CD4-positive, alpha-beta T cell treated with Interleukin-6 for 4 hours (primary cell): ENCODE data around the gene CDKN1C.

Experiments used
- DNase-seq: peaks from one replicate; pipeline ENCODE4 v3.0.0-alpha.2; 2020; ENCODE audit warnings: mixed read lengths

CDKN1C gene

DNA sequence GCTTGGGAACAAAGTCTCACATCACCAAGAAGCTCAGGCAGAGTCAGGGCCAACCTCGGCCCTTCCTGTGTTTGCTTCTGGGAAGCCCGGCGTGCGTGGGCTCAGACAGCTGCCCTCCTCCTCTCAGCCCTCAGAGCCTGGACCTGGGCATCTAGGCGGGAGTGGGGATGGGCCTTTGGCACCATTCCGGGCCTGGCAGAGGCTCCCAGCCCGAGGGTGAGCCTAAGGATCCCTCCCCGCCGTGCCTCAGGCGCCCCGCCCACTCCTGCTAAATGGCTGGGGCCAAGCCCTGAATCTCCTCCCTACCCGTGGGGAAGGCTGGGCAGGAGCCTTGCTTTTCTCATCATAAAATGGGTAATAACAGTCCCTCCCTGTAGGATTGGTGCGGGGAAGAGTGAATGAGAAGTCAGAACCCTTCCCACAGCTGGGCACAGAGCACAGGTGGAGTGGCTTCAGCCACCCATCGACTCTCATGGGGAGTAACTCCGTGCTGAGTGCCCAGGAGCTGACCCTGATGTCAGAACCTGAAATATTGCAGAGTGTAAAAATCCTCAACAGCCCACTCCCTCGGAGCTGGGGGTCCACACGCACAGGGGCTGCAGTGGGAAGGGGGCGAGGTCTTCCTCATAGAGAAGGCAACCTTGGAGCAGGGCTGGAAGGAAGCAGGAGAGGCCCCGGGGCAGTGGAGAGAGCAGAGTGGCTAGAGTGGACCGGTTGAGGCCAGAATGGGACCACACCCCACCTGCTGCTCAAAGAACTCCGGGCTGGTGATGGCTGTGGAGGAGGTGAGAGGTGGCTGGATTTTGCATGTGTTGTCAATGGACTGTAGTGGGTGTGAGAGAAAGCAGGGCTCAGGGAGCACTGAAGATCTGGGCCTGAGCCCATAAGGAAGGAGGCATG, 18.8 kb upstream of the CDKN1C start:
- DNase-seq, result no peak

- no peak for DNase-seq
Measured at GRCh38 chr11:2903672-2904011, 18.1 kb upstream of the CDKN1C start.

GRCh38 chr11:2902784-2903671, 17.5 kb upstream of the CDKN1C start:
- DNase-seq, result no peak

DNA sequence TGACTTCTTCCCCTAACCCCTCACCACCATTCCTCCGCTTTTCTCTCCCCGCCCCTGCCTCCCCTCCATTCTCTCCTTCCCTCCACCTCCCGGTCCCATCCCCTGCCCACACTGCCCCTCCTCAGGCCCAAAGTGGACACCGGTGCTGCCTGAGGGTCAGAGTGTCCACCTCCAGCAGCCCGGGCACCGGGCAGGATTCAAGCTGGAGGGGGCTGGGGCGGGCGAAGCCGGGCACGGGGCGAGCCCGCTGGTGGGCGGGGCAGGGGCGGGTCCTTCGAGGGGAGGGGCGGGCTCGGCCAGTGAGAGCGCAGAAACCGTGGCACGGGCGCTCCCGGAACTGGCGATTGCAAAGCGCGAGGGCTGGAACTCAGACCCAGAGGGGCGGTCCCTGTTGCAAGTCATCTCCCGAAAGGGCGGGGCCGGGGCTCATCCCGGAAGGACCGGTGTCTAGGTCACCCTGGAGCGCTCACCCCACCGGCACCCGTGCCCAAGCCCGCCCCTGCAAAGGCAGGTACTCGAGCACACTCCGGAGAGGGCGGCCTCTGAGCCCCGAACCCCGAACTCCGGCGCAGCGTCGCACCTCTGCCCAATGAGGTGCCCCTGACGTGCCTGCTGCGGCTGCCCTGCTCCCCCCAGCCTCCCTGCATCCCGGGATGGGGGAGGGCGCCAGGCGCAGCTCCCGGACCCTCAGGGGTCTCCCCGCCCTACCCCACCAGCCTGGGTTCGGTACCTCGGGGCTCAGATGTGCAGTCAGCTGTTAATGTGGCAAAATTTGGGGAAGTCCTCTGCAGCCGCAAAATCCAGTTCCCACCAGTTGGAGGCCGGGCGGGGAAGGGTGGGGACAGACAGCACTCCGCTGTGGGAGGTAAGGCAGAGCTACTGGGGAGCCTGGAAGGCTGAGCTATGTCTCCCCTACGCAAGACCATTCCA, 16.5 kb upstream of the CDKN1C start:
- peak; percentile 98 for DNase-seq

- no peak for DNase-seq
Measured at GRCh38 chr11:2901196-2901796, 15.7 kb upstream of the CDKN1C start.

GRCh38 chr11:2899080-2899783, 13.7 kb upstream of the CDKN1C start:
- DNase-seq, result no peak

DNA sequence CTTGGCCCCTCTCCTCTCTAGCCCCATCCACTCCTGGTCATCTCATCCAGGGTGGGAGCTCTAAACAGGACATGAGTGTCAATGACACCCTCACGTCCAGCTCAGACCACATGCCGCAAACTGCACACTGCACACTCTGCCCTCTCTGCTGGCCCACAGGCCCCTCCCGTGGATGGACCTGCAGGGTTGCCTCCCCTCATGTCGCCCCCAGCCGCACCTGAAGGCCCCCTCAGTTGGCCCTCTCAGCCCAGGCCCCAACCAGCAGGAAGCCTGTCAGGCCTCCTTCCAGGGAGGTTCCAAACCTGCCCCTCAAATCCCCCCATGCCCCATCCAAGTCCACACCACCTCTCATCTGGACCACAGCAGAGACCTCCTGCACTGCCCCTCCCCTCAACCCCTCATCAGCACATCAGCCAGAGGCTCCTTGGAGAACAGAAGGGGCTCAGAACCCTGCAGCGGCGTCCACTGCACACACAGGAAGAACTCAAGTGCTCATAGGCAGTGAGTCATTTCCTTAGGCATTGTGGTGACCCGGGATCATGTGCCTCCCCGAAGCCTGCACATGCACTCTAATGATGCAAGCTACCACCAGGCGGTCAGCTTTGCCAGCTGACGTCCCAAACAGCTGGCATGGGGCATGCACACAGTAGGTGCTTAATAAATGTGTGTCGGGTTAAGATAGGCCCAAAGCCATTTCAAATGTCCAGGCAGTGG, 12.9 kb upstream of the CDKN1C start:
- DNase-seq, result peak; percentile 74

DNA sequence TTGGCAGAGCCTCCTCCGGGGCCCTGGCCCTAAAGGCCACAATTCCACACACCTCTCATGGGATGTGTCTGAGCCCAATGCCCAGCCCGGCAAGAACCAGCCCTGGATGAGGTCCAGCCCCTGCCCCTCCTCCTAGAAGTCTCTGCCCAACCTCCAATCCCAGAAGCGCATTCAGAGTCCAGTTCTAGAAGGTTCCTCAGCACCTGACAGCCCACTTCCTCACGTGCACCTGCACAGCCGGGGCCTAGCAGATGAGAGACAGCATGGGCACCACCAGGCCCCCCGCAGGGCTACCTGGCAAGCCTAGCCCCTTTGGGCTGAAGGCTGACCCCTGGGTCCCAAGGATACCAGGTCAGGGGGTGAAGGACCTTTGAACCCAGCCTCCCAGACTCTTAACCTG, 11.5 kb upstream of the CDKN1C start:
- DNase-seq, result no peak

DNA sequence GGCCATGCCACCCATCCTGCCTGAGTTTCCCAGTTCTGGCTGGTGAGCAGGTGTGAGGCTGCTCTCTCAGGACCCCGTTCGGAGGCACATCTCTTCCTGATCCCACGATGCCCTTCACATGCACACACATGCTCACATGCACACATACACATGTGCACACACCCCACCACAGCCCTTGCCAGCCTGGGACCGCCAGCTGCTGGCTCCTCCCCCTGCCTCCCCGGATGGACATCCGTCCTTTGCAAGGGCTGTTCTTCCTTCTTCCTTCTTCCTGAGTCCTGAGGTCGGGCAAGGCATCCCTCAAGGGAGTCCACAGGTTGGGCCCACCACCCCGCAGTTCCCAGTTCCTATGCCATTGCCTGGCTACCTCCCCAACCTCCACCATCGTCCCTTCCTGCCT, 10.5 kb upstream of the CDKN1C start:
- no peak for DNase-seq

DNA sequence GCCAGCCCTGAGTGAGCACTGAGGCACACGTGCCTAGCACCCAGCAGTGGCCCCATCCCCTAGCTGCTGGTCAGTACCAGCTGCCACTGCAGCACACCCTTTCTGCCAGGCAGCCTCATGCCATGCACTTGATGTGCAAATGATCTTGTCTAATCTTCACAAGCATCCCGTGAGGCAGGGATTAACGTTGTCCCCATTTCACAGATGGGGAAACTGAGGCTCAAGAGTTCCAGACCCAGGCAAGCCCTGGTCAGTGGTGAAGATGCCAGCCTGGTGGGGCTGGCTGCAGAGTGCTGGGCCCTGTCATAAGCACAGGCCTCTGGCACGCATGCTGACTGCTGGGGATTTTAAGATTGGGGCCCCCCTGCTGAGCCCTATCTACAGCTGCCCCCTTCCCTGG, 8.4 kb upstream of the CDKN1C start:
- DNase-seq, result no peak

DNA sequence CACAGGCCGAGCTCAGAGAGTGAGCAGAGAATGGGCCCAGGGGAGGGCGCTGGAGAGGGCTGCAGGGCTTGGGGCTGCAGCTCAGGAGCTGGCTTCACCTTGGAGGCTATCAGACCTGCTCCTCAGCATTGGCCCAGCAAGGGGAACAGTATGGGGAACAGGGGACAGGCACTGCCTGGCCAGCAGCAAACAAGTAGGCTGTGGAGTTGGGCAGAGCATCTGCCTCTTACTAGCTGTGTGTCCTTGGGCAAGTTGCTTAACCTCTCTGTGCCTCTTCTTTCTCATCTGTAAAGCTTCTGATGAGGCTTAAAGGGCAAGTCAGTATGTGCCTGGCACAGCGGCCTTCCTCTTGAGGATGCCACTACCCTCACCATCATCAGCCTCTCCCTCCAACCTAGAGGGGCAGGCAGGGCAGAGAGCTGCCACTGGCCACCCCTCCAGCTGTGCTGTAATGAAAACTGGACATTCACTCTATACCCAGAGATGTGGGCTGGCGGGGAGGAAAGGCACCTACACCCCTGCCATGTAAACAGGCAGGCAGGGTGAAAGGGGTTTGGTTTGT, 7.5 kb upstream of the CDKN1C start:
- peak; percentile 56 for DNase-seq

- DNase-seq, result peak; percentile 88
Measured at GRCh38 chr11:2892215-2892966, 6.8 kb upstream of the CDKN1C start.

GRCh38 chr11:2891326-2892214, 6.0 kb upstream of the CDKN1C start:
- peak; percentile 10 for DNase-seq

GRCh38 chr11:2890466-2891294, 5.1 kb upstream of the CDKN1C start:
- DNase-seq, result peak; percentile 38

DNA sequence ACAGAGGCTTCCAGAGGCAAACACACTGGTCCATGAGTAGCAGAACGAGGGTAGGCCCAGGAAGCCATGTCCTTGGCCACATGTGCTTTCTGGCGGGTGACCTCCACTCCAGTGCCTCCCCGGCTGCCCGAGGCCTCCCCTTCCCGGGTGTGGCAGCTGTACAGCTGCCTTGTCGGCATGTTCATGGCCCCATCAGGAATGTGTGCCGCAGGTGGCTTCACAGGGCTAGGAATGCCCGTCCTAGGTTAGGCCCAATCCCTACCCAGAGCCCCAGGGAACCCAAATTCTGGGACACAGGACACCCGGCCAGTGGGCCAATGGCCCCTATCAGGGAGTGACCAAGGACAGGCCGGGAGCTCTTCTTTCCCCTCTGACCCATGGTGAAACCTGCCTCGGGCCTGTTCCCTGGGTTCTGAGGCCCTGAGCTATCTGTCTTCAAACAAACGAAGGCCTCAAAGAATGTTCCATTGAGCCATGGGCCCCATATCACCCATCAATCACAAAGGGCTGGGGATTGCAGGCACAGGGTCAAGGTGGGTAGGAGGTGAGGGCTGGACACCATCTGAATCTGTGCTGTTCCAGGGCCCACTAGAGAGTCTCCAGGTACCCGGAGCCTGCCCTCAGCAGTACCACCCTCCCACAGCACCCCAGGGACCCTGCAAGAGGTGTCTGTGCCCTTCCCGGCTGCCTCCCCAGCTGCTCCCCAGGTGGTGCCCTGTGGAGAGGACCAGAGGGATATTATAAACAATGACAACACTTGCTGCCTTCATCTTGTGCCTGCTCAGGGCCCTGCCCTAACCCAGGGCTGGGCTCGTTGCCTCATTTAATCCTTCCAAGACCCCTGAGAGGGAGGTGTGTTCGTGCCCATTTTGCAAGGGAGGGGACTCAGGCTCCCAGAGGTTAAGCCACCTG, 4.0 kb upstream of the CDKN1C start:
- DNase-seq, result no peak

GRCh38 chr11:2888266-2888968, 2.8 kb upstream of the CDKN1C start:
- DNase-seq, result peak; percentile 92
